T-cell (primary cell): ENCODE measurements around the gene MTHFD2L. TPM values are rescaled to one million over a fixed set of nuclear protein-coding genes. Genes with fewer than 3 reads are reported as not detected.
"Not testable (repeated sequence)": the region's sequence is repeated elsewhere in the genome, so short reads cannot be mapped to it uniquely, and the experiment has no call there.

ENCODE experiments used
- ATAC-seq, 4 experiments: fragments of 200-7000 bp in 3 of 4; fragments of 150-1000 bp in 1 of 4; cut with Tn5 transposase; replicated peaks in 1 of 4; 1 replicate in 3 of 4; 2 replicates in 1 of 4; pipeline ENCODE4 v1.10.0; 2021; ENCODE audit warnings: moderate library complexity in 3 of 4, mild to moderate bottlenecking in 2 of 4, moderate number of reproducible peaks in 1 of 4
- CTCF ChIA-PET, 2 donors: fragments of 300-600 bp; sonication (Branson Sonifier 250); formaldehyde crosslinking; loops; one replicate each; lab custom pipeline; 2022; ENCODE audit warnings: antibody characterized with exemption in 2 of 2; lab: Charles Lee
- POLR2A ChIA-PET, 2 donors: fragments of 300-600 bp; sonication (Branson Sonifier 250); formaldehyde crosslinking; loops; one replicate each; lab custom pipeline; 2022; ENCODE audit warnings: antibody characterized with exemption in 2 of 2; lab: Charles Lee
- DNase-seq, 35 experiments: peaks; one replicate each; pipeline versions ENCODE4 v3.0.0 to v3.0.0-alpha.2; 2013 to 2023
- H3K27ac ChIP-seq: one replicate; pipeline ENCODE4 v1.5.1; 2013; ENCODE audit warnings: low read length
- H3K27me3 ChIP-seq, 2 experiments: replicated peaks in 1 of 2; 1 replicate in 1 of 2; 2 replicates in 1 of 2; pipeline versions ENCODE4 v1.6.1 to v1.7.0; 2013; ENCODE audit warnings: low read length in 1 of 2, mixed read lengths in 1 of 2; ENCODE audit not compliant: control insufficient read depth in 2 of 2, insufficient read depth in 2 of 2; ENCODE audit errors: extremely low read depth in 1 of 2
- H3K36me3 ChIP-seq, 2 donors: 1 replicate in 1 of 2; 2 replicates in 1 of 2; pipeline versions ENCODE4 v1.6.1 to v1.7.0; 2013; ENCODE audit warnings: low read length in 1 of 2; ENCODE audit not compliant: control insufficient read depth in 2 of 2, insufficient read depth in 1 of 2; ENCODE audit errors: extremely low read depth in 1 of 2
- H3K4me1 ChIP-seq, 2 experiments: 1 replicate in 1 of 2; 2 replicates in 1 of 2; pipeline versions ENCODE4 v1.6.1 to v1.7.0; 2013; ENCODE audit warnings: low read length in 2 of 2, mixed read lengths in 1 of 2; ENCODE audit not compliant: insufficient read depth in 2 of 2, control insufficient read depth in 1 of 2; ENCODE audit errors: extremely low read depth in 1 of 2
- H3K4me3 ChIP-seq, 2 donors: 1 replicate in 1 of 2; 2 replicates in 1 of 2; pipeline versions ENCODE4 v1.5.1 to v1.7.0; 2013; ENCODE audit warnings: mild to moderate bottlenecking in 2 of 2, low read length in 1 of 2, moderate library complexity in 1 of 2; ENCODE audit not compliant: control insufficient read depth in 1 of 2; ENCODE audit errors: extremely low read depth in 1 of 2
- H3K9me3 ChIP-seq: 2 replicates; pipeline ENCODE4 v1.7.0; 2013
- H3K27ac Mint-ChIP-seq, 2 donors: one replicate each; pipeline ENCODE4 v1.8.0; 2020 to 2021; ENCODE audit warnings: mild to moderate bottlenecking in 2 of 2, mixed read lengths in 2 of 2
- H3K27me3 Mint-ChIP-seq, 2 donors: one replicate each; pipeline ENCODE4 v1.8.0; 2021 to 2022; ENCODE audit warnings: mixed read lengths in 2 of 2
- H3K36me3 Mint-ChIP-seq: one replicate; pipeline ENCODE4 v1.8.0; 2021; ENCODE audit warnings: mixed read lengths
- H3K4me1 Mint-ChIP-seq, 3 donors: one replicate each; pipeline ENCODE4 v1.8.0; 2020 to 2022; ENCODE audit warnings: mixed read lengths in 3 of 3, mild to moderate bottlenecking in 1 of 3
- H3K4me3 Mint-ChIP-seq, 3 donors: one replicate each; pipeline ENCODE4 v1.8.0; 2020 to 2022; ENCODE audit warnings: mild to moderate bottlenecking in 3 of 3, mixed read lengths in 3 of 3, moderate library complexity in 3 of 3
- H3K9me3 Mint-ChIP-seq, 3 donors: one replicate each; pipeline ENCODE4 v1.8.0; 2020 to 2022; ENCODE audit warnings: mixed read lengths in 3 of 3
- WGBS: methylation state at CpG from one replicate; pipeline ENCODE4 v1.1.5; 2013; ENCODE audit warnings: missing lambda C conversion rate; ENCODE audit not compliant: insufficient coverage; 5-methylcytosine and 5-hydroxymethylcytosine counted together
- total RNA-seq, 35 experiments: library from RNA in 6 of 35; stranded (reverse) in 6 of 35; fragments of 120-200 nt in 1 of 35; gene quantifications; one replicate each; pipeline versions ENCODE4 v1.2.1 to v1.2.4 and lab custom pipeline; 2013 to 2026

MTHFD2L gene
- total RNA-seq, 5 donors from 2014 or later (not counting 1 experiment from before 2014, with no cell fraction given), result 7.2 to 9.8 (median 7.9) TPM

GRCh38 chr4:74120086-74120485, 37.8 kb upstream of the MTHFD2L start:
- no peak overlapping the region for H3K27ac Mint-ChIP-seq

GRCh38 chr4:74121643-74122579, 36.0 kb upstream of the MTHFD2L start:
- H3K27ac ChIP-seq, result no peak overlapping the region

More at GRCh38 chr4:74120086-74120485, 37.8 kb upstream of the MTHFD2L start:
- Mint-ChIP-seq H3K36me3 (no peaks in the 10 kb centered on the region), H3K9me3 (peaks cover 0 to 4% (median 0%) of the 10 kb centered on the region in 3 donors), H3K27me3 (peaks cover 3 to 6% of the 10 kb centered on the region in 2 donors), H3K4me3 (no peak overlapping the region), H3K4me1 (no peaks in the 10 kb centered on the region)
- H3K27me3 ChIP-seq, result no peaks in the 10 kb centered on the region
- DNase-seq (no peak), ATAC-seq (no peak)
- 83% methylated on average over 1 of the region's 1 CpG for WGBS
- POLR2A ChIA-PET, result no interaction called here
- no peaks in the 10 kb centered on the region for H3K4me1 ChIP-seq
- no peaks in the 10 kb centered on the region for H3K36me3 ChIP-seq
- H3K4me3 ChIP-seq, result no peak overlapping the region
- no peaks in the 10 kb centered on the region for H3K9me3 ChIP-seq
- no peak overlapping the region for H3K27ac ChIP-seq
- CTCF ChIA-PET, result no interaction called here

GRCh38 chr4:74123065-74123728, 34.7 kb upstream of the MTHFD2L start:
- ATAC-seq, result no peak
- ChIA-PET CTCF (no interaction called here), POLR2A (no interaction called here)
- Histone ChIP-seq H3K4me1 (no peaks in the 10 kb centered on the region), H3K36me3 (no peaks in the 10 kb centered on the region), H3K4me3 (no peak overlapping the region), H3K27ac (no peak overlapping the region), H3K27me3 (no peaks in the 10 kb centered on the region), H3K9me3 (no peaks in the 10 kb centered on the region)
- H3K27ac Mint-ChIP-seq, result no peak overlapping the region
- no peaks in the 10 kb centered on the region for H3K4me1 Mint-ChIP-seq
- WGBS, result no CpG with 5 or more reads among the region's 1 CpG
- DNase-seq, result no peak
- peaks cover 0 to 4% (median 0%) of the 10 kb centered on the region in 3 donors for H3K9me3 Mint-ChIP-seq
- H3K27me3 Mint-ChIP-seq, result peaks cover 3 to 12% of the 10 kb centered on the region in 2 donors
- H3K4me3 Mint-ChIP-seq, result no peak overlapping the region
- no peaks in the 10 kb centered on the region for H3K36me3 Mint-ChIP-seq

More at GRCh38 chr4:74121643-74122579, 36.0 kb upstream of the MTHFD2L start:
- Mint-ChIP-seq H3K4me1 (no peaks in the 10 kb centered on the region), H3K36me3 (no peaks in the 10 kb centered on the region), H3K27ac (no peak overlapping the region), H3K27me3 (peaks cover 3 to 8% of the 10 kb centered on the region in 2 donors), H3K4me3 (no peak overlapping the region), H3K9me3 (peaks cover 0 to 4% (median 0%) of the 10 kb centered on the region in 3 donors)
- no peak overlapping the region for H3K4me3 ChIP-seq
- DNase-seq (no peak), ATAC-seq (no peak)
- CTCF ChIA-PET, result no interaction called here
- H3K9me3 ChIP-seq, result no peaks in the 10 kb centered on the region
- no CpG with 5 or more reads among the region's 2 CpGs for WGBS
- H3K4me1 ChIP-seq, result no peaks in the 10 kb centered on the region
- no peaks in the 10 kb centered on the region for H3K27me3 ChIP-seq
- H3K36me3 ChIP-seq, result no peaks in the 10 kb centered on the region
- POLR2A ChIA-PET, result no interaction called here

GRCh38 chr4:74125029-74125428, 32.9 kb upstream of the MTHFD2L start:
- Mint-ChIP-seq H3K4me1 (no peaks in the 10 kb centered on the region), H3K27me3 (peaks cover 3 to 14% of the 10 kb centered on the region in 2 donors), H3K36me3 (no peaks in the 10 kb centered on the region), H3K4me3 (no peak overlapping the region), H3K27ac (no peak overlapping the region), H3K9me3 (peaks cover 0 to 4% (median 3%) of the 10 kb centered on the region in 3 donors)
- no peaks in the 10 kb centered on the region for H3K27me3 ChIP-seq
- no peaks in the 10 kb centered on the region for H3K4me1 ChIP-seq
- ATAC-seq (no peak), DNase-seq (no peak)
- 100% methylated on average over 1 of the region's 1 CpG for WGBS
- ChIA-PET CTCF (no interaction called here), POLR2A (no interaction called here)
- no peak overlapping the region for H3K4me3 ChIP-seq
- no peak overlapping the region for H3K27ac ChIP-seq
- H3K9me3 ChIP-seq, result no peaks in the 10 kb centered on the region
- H3K36me3 ChIP-seq, result no peaks in the 10 kb centered on the region

GRCh38 chr4:74127745-74128144, 30.2 kb upstream of the MTHFD2L start:
- no peak for ATAC-seq
- Mint-ChIP-seq H3K36me3 (no peaks in the 10 kb centered on the region), H3K4me3 (no peak overlapping the region), H3K27ac (no peak overlapping the region), H3K4me1 (no peaks in the 10 kb centered on the region), H3K27me3 (peaks cover 0 to 15% of the 10 kb centered on the region in 2 donors), H3K9me3 (peaks cover 0 to 3% (median 0%) of the 10 kb centered on the region in 3 donors)
- POLR2A ChIA-PET, result no interaction called here
- no peak for DNase-seq
- Histone ChIP-seq H3K27me3 (no peaks in the 10 kb centered on the region), H3K36me3 (no peaks in the 10 kb centered on the region), H3K4me1 (no peaks in the 10 kb centered on the region), H3K27ac (no peak overlapping the region), H3K9me3 (no peaks in the 10 kb centered on the region), H3K4me3 (no peak overlapping the region)
- CTCF ChIA-PET, result no interaction called here
- no CpG with 5 or more reads among the region's 4 CpGs for WGBS

- H3K27ac Mint-ChIP-seq, H3K4me1 ChIP-seq, H3K4me3 Mint-ChIP-seq, H3K27me3 ChIP-seq, CTCF ChIA-PET, H3K9me3 Mint-ChIP-seq, H3K36me3 Mint-ChIP-seq, H3K4me1 Mint-ChIP-seq, DNase-seq, POLR2A ChIA-PET, H3K36me3 ChIP-seq, H3K4me3 ChIP-seq, ATAC-seq, H3K27ac ChIP-seq, H3K9me3 ChIP-seq: not testable (repeated sequence)
- no CpG with 5 or more reads among the region's 2 CpGs for WGBS
- peaks cover 0 to 18% of the 10 kb centered on the region in 2 donors for H3K27me3 Mint-ChIP-seq
These were observed 27.1 kb upstream of the MTHFD2L start for GRCh38 chr4:74130843-74131242.
